ENCODE results near the gene OPN1SW. TPM values are rescaled to one million over a fixed set of nuclear protein-coding genes. Genes with fewer than 3 reads are reported as not detected.

OPN1SW gene
- total RNA-seq, 2 experiments from 2014 or later, result not detected

DNA sequence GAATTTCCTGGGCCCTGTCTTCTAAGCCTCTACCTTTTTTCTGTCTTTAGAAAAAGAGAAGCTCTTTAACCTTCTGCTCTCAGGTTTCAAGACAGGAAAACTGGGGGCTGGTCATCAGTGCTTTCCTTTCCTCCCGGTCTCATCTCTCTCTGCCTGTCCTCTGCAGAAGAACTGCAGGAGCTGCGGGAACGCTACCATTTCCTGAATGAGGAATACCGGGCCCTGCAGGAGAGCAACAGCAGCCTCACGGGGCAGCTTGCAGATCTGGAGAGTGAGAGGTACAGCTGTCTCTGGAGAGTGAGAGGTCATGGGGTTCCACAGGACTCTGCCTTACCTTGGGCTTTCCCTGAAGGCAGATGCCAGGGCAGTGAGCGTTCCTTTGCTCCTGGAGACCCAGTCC is 28.9 kb upstream of the OPN1SW start:
- no peak for DNase-seq
- H3K4me3 Mint-ChIP-seq, result no peak overlapping the region
- CTCF ChIA-PET, result interaction anchor here (0.6 to 1.4 kb wide), 2 partner anchors 8 to 35 kb away, joined by 3 read pairs; no protein-coding TSS in a partner anchor
- no peaks in the 10 kb centered on the region for H3K27me3 Mint-ChIP-seq
- no peaks in the 10 kb centered on the region for H3K4me1 Mint-ChIP-seq
- H3K27ac Mint-ChIP-seq, result no peak overlapping the region
- POLR2A ChIA-PET, result no interaction called here
- no peaks in the 10 kb centered on the region for H3K9me3 Mint-ChIP-seq
- no peaks in the 10 kb centered on the region for H3K36me3 Mint-ChIP-seq (ENCODE audit: low read depth)

DNA sequence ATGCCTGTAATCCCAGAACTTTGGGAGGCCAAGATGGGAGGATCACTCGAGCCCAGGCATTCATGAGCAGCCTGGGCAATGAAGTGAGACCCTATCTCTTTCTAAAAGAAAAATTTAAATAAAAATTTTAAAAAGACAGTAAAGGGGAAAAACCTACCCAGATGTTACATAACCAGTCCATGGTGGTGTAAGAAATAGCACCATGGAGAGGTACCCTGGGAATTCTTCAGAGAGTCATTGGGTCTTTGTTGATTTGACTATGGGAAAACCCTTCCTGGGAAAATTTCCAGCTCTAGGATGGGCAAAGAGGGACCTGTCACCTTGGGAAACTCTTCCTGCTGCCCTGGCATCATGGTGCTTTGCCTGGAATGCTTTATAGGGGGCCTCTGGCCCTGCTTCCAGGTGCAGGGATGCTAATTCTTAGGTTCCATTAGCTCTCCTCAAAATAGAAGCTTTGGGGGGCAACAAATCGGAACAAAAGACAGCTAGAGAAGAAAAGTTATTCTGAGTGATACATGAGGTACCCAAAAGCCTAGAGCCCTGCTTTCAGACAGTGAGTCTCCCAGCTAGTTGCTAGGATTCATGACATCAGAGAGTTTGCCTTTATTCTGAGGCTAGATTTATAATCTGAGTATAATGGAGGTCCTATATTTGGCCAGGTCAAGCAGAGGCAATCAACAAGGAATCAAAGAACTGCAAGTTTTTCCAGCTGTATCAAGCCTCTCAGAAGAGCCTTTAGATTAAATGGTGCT is 26.2 kb upstream of the OPN1SW start:
- POLR2A ChIA-PET, result no interaction called here
- no peak for DNase-seq
- no peak overlapping the region for H3K27ac Mint-ChIP-seq
- no peaks in the 10 kb centered on the region for H3K36me3 Mint-ChIP-seq (ENCODE audit: low read depth)
- no peaks in the 10 kb centered on the region for H3K9me3 Mint-ChIP-seq
- H3K4me3 Mint-ChIP-seq, result no peak overlapping the region
- H3K4me1 Mint-ChIP-seq, result no peaks in the 10 kb centered on the region
- no peaks in the 10 kb centered on the region for H3K27me3 Mint-ChIP-seq
- CTCF ChIA-PET, result interaction anchor here (0.8 to 2.0 kb wide), 2 partner anchors 14 to 16 kb away, joined by 3 to 7 read pairs; no protein-coding TSS in a partner anchor

- POLR2A ChIA-PET, result no interaction called here
- no peaks in the 10 kb centered on the region for H3K27me3 Mint-ChIP-seq
- no peaks in the 10 kb centered on the region for H3K4me1 Mint-ChIP-seq
- no peaks in the 10 kb centered on the region for H3K9me3 Mint-ChIP-seq
- DNase-seq, result no peak
- H3K4me3 Mint-ChIP-seq, result no peak overlapping the region
- CTCF ChIA-PET, result interaction anchor here (2.0 kb wide), 1 partner anchor 15 kb away, joined by 7 read pairs; no protein-coding TSS in a partner anchor
- H3K27ac Mint-ChIP-seq, result no peak overlapping the region
- no peaks in the 10 kb centered on the region for H3K36me3 Mint-ChIP-seq (ENCODE audit: low read depth)
Observed at GRCh38 chr7:128801003-128801402, 25.4 kb upstream of the OPN1SW start.

DNA sequence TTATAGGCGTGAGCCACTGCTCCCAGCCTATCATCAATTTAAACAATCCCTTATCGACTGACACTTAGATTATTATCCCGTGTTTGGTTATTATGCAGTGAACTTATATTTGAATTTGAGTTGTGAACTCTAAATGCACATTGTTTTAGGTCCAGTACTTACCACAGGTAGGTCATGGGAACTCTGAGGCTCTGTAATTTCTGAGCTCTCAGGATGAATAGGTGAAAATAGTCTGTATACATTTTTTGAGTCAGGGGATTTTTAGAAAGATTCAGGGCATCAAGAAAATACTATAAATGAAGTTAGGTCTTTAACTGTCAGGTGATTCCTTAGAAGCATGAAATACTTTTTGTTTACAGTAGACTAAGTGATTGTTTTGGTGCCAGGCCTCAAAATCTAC is 25.0 kb upstream of the OPN1SW start:
- POLR2A ChIA-PET, result no interaction called here
- H3K27me3 Mint-ChIP-seq, result no peaks in the 10 kb centered on the region
- H3K36me3 Mint-ChIP-seq (ENCODE audit: low read depth), result no peaks in the 10 kb centered on the region
- no peaks in the 10 kb centered on the region for H3K9me3 Mint-ChIP-seq
- DNase-seq, result no peak
- H3K4me3 Mint-ChIP-seq, result no peak overlapping the region
- no peak overlapping the region for H3K27ac Mint-ChIP-seq
- no peaks in the 10 kb centered on the region for H3K4me1 Mint-ChIP-seq
- CTCF ChIA-PET, result interaction anchor here (2.0 kb wide), 1 partner anchor 15 kb away, joined by 7 read pairs; no protein-coding TSS in a partner anchor

GRCh38 chr7:128799451-128799850 is 23.9 kb upstream of the OPN1SW start:
- no peak for DNase-seq
- Mint-ChIP-seq H3K9me3 (no peaks in the 10 kb centered on the region), H3K36me3 (ENCODE audit: low read depth) (no peaks in the 10 kb centered on the region), H3K27ac (no peak overlapping the region), H3K4me3 (no peak overlapping the region), H3K27me3 (no peaks in the 10 kb centered on the region), H3K4me1 (no peaks in the 10 kb centered on the region)
- CTCF ChIA-PET, result interaction anchor here (0.7 kb wide), 1 partner anchor 129 kb away, joined by 3 read pairs; no protein-coding TSS in a partner anchor
- POLR2A ChIA-PET, result no interaction called here

DNA sequence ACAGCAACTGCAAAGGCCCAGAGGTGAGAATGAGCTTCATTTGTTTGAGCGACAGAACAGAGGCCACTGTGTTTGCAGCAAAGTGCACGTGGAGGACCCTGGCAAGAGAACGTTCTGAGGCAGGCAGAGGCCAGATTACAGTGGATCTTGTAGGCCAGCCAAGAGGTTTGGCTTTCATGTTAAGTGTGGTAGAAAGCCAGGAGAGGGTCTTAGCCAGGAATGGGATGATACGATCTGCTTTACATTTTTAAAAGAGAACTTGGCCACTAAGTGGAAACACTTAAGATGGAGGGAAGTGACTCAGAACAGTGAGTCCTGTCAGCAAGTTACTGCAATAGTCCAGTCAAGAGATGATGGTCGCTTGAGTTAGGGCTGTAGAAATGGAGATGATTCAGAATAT is 20.7 kb upstream of the OPN1SW start:
- Mint-ChIP-seq H3K9me3 (no peaks in the 10 kb centered on the region), H3K27ac (no peak overlapping the region), H3K36me3 (ENCODE audit: low read depth) (no peaks in the 10 kb centered on the region), H3K4me3 (no peak overlapping the region), H3K27me3 (no peaks in the 10 kb centered on the region), H3K4me1 (peaks cover 6% of the 10 kb centered on the region)
- POLR2A ChIA-PET, result no interaction called here
- CTCF ChIA-PET, result interaction anchor here (0.7 to 1.4 kb wide), 2 partner anchors 8 to 16 kb away, joined by 3 to 4 read pairs; no protein-coding TSS in a partner anchor
- no peak for DNase-seq

DNA sequence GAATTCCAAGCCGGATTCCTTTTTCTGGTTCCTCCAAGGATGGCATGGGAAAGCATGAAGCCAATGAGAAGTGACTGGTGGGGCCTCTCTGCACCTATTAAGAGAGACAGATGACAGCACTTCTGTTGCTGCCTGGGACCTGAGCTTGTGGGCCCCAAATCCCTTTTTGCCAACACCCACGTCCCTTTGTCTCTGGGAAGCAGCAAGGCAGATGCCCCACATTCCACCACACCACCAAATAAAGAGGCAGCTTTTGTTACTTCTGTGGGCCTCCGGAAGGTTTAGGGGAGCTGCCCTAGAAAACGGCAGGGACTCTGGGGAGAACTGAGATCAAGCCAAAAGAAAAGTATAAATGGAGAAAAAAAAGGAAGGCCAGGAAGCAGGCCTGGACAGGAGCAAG is 19.5 kb upstream of the OPN1SW start:
- ChIA-PET CTCF (interaction anchor here (0.9 to 1.4 kb wide), 2 partner anchors 18 to 19 kb away, joined by 3 to 4 read pairs; no protein-coding TSS in a partner anchor), POLR2A (no interaction called here)
- no peak for DNase-seq
- Mint-ChIP-seq H3K4me3 (no peak overlapping the region), H3K27me3 (peaks cover 4% of the 10 kb centered on the region), H3K4me1 (peaks cover 10% of the 10 kb centered on the region), H3K36me3 (ENCODE audit: low read depth) (no peaks in the 10 kb centered on the region), H3K27ac (no peak overlapping the region), H3K9me3 (no peaks in the 10 kb centered on the region)

- Mint-ChIP-seq H3K27me3 (peaks cover 11% of the 10 kb centered on the region), H3K9me3 (no peaks in the 10 kb centered on the region), H3K36me3 (ENCODE audit: low read depth) (no peaks in the 10 kb centered on the region), H3K27ac (no peak overlapping the region), H3K4me1 (peaks cover 10% of the 10 kb centered on the region), H3K4me3 (no peak overlapping the region)
- ChIA-PET CTCF (no interaction called here), POLR2A (no interaction called here)
- no peak for DNase-seq
Observed at GRCh38 chr7:128794436-128794835, 18.8 kb upstream of the OPN1SW start.

GRCh38 chr7:128794020-128794419 is 18.4 kb upstream of the OPN1SW start:
- no peak overlapping the region for H3K27ac Mint-ChIP-seq
- H3K27me3 Mint-ChIP-seq, result peaks cover 15% of the 10 kb centered on the region
- DNase-seq, result peak; percentile 48
- no peaks in the 10 kb centered on the region for H3K36me3 Mint-ChIP-seq (ENCODE audit: low read depth)
- ChIA-PET POLR2A (no interaction called here), CTCF (no interaction called here)
- no peak overlapping the region for H3K4me3 Mint-ChIP-seq
- peaks cover 10% of the 10 kb centered on the region for H3K4me1 Mint-ChIP-seq
- H3K9me3 Mint-ChIP-seq, result no peaks in the 10 kb centered on the region

DNA sequence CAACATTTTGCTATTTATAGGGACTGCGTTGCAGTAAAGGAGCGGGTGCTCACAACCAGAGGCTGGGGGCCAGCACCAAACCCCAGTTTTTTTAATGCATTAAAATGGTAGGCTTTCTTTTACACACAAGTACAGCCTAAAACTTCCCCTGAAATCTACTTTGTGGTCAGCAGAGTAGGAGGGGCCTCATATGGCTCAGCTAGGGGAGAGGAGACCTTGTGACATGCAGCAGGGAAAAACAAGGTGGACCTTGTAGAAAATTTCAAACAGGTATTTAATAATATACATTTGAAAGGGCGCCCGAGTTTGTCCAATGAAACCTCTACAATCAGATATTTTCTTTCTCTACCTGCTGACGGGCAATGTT is 17.6 kb upstream of the OPN1SW start:
- DNase-seq, result no peak
- H3K27ac Mint-ChIP-seq, result no peak overlapping the region
- CTCF ChIA-PET, result interaction anchor here (0.5 kb wide), 1 partner anchor 50 kb away, joined by 3 read pairs; no protein-coding TSS in a partner anchor
- POLR2A ChIA-PET, result no interaction called here
- H3K4me1 Mint-ChIP-seq, result peaks cover 10% of the 10 kb centered on the region
- H3K36me3 Mint-ChIP-seq (ENCODE audit: low read depth), result no peaks in the 10 kb centered on the region
- no peaks in the 10 kb centered on the region for H3K9me3 Mint-ChIP-seq
- peaks cover 19% of the 10 kb centered on the region for H3K27me3 Mint-ChIP-seq
- no peak overlapping the region for H3K4me3 Mint-ChIP-seq

DNA sequence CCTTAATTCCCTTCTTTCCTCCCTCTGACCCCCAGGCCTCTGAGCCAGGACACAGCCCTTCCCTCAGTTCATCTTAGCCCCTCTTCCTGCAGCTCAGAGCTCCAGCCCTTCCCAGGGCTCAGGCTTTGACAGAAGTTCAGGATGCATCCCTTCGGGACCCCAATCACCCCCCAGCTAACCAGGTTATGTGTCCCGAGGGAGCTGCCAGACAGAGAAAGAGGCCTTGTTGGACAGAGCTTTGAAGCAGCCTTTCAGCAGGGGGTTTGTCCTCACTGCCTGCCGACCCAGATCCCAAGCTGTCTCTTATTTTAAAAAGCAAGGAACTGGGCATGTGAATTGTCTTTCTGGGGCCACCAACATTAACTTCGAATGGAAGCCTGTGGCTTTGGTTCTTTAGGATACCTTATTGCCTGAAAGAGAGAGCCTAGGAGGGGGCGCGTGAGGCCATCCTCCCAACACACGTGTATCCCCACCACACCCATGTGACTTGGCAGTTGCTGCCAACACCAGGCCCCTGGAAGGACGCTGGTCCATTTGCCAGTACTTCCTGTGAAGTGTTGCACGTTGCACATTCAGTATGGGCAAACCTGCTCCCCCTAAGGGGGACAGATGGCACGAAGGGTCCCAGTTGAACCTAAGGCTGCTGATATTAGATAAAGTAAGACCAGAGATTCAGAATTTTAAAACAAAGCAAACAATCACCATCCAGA is 17.0 kb upstream of the OPN1SW start:
- Mint-ChIP-seq H3K9me3 (no peaks in the 10 kb centered on the region), H3K27me3 (peaks cover 21% of the 10 kb centered on the region), H3K36me3 (ENCODE audit: low read depth) (no peaks in the 10 kb centered on the region), H3K4me3 (peak overlapping the region; percentile 81), H3K27ac (no peak overlapping the region), H3K4me1 (peaks cover 10% of the 10 kb centered on the region)
- POLR2A ChIA-PET, result no interaction called here
- no peak for DNase-seq
- CTCF ChIA-PET, result interaction anchor here (1.3 kb wide), 1 partner anchor 14 kb away, joined by 3 read pairs; no protein-coding TSS in a partner anchor

DNA sequence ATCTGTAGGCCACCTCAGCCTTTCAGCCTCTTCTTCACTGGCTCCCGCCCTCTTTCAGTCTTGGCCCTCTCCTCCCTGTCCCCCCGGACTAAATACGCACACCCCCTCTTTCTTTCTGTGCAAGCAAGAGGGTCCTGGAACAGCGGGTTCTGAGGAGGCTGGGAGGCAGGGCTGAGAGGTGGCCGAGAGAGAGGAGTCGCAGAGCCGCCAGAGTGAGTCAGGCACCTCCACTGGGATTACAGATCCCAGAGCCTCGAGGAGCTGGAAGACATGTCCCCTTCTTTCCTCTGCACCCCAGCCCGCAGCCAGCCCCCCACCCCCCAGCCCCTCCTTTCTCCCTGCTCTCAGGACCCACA is 16.4 kb upstream of the OPN1SW start:
- no peak for DNase-seq
- H3K9me3 Mint-ChIP-seq, result no peaks in the 10 kb centered on the region
- CTCF ChIA-PET, result interaction anchor here (1.3 kb wide), 1 partner anchor 14 kb away, joined by 3 read pairs; no protein-coding TSS in a partner anchor
- POLR2A ChIA-PET, result no interaction called here
- peak overlapping the region; percentile 81 for H3K4me3 Mint-ChIP-seq
- H3K27me3 Mint-ChIP-seq, result peaks cover 25% of the 10 kb centered on the region
- no peaks in the 10 kb centered on the region for H3K36me3 Mint-ChIP-seq (ENCODE audit: low read depth)
- H3K4me1 Mint-ChIP-seq, result peaks cover 10% of the 10 kb centered on the region
- H3K27ac Mint-ChIP-seq, result no peak overlapping the region

Measured in activated CD4-positive, alpha-beta T cell treated with anti-CD3 and anti-CD28 coated beads, Interleukin-2, amount 10 ng/mL, durations not matched to agents 7 days and 5 days (primary cell).